HG03432 (cell line): ENCODE data around the gene SMCO2.

Experiments
- ATAC-seq: cut with Tn5 transposase; IDR thresholded peaks from one replicate; pipeline ENCODE4 v1.9.1; 2021; ENCODE audit warnings: mild to moderate bottlenecking, moderate library complexity; ENCODE audit not compliant: unreplicated experiment

Gene SMCO2

DNA sequence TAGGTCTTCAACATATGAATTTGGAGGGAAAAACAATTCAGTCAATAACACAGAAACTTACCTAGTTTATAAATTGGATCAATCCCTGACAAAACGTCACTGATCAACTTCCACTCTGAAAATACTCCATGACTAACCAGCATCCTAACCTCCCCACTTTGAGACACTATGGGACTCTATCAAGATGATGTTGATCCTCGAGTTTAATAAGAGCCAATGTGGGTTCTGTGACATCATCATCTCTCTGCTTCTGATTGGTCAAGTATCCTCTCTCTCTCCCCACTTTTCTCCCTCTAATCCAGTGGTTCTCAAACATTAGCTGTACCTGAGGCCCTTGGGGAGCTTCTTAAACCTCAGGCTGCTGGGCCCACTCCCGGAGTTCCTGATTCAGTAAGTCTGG lies at the start of gene SMCO2:
Gene SMCO2 (plus strand): TSS at position 301 of the 400 bp plus-strand sequence. CDS start 23,896 bp downstream, outside the sequence.
- ATAC-seq: no peak

DNA sequence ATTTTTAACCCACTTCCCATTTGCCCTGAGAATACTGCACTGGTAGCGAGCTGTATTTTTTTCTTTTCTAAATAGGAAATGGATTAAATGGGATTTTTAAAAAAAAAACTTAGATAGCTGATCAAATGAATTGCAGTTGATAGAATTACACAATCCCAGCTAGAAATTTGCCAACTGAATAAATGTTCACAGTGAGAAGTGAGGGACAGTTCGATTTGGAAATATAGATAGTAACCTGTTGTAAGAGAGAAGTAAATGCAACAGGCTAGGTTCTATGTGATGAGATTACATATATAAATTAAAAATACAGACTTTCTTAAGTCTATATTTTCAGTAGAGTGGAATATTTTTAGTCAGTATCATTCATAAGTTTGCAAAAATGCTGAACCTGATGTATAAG lies 48.1 kb upstream of the SMCO2 start:
- no peak for ATAC-seq

DNA sequence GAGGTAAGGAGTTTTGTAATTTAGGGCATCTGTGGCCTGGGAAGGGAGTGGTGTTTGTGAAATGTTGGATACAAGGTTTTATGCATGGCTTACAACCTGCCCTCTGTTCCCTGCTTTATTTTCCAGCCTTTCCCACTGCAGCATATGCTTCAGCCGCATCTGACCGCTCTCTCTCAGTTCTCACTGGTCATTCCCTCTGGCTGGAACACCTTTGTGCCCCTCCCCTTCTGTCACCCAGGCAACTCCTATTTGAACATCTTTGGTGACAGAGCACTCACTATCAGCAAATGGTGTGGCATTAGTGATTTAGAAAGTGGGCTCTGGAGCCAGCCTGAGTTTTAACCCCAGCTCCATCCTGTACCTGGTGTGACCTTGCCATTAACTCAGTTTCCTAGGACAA lies 47.5 kb upstream of the SMCO2 start:
- ATAC-seq: no peak

DNA sequence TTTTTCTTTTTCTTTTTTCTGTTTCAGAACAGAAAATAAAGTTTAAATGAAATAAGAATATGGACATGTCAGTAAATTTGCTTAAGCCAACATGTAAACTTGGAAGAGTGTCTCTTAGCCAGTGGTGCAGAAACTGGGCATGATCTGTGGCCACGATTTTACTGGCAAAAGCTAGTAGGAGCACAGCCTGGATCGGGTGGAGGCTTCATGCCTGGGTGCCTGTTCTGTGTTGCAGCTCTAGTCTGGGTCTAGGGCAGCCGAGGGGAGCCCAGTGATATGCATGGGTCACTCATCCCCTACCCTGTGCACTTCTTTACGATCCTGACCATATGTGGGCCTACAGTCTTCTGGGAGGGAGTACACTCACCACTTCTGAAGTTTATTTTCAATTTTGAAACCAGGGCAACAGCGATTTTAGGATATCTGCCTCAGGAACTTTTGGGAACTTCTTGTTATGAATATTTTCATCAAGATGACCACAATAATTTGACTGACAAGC lies 45.6 kb upstream of the SMCO2 start:
- no peak for ATAC-seq

- ATAC-seq: no peak
These were observed 34.5 kb upstream of the SMCO2 start for GRCh38 chr12:27412047-27412446.

DNA sequence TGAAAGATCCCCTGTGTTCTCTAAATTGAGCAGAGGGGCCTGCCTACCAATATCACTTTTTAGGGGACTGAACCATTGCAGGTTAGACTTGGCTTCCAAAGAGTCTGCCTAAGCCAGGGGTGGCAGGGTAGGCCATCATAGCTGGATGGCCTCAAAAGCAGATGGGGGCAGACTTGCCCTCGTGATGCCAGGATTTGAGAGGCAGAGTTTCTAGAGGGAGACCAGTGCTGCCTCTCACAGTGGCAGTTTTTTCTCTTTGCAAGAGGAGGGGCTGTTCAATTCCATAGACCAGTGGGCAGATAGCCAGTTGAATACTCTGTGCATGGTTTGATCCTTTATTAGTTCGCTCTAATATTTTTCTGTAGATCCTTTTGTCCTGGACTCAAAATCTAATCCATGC lies 23.8 kb upstream of the SMCO2 start:
- no peak for ATAC-seq

DNA sequence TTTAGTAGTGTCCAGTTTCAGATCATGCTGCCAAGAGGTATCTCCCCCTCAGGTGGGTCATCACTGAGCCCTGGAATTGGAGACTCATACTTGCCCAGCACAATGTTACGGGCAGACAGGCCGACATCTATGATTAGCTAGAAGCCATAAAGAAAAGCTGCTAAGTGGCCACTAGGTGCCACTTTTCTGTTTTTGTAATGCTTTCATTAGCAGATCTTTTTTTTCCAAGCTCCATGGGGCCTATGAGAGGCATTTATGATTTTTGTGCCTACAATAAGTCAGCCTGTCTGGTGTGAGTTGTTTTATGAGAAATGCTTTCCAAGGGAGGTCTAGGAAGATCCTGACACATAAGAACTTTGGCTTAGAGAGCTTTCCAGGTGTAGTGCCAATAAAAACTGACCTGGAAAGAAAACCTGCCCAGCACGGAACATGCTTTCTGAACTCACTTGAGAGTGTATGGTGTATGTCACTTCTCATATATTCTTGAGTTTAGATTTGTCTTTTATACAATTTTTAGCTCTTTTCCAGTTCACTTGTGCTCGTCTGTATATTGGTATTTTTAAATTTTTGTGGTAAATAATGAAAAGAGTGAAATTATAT lies 21.8 kb upstream of the SMCO2 start:
- ATAC-seq: no peak

DNA sequence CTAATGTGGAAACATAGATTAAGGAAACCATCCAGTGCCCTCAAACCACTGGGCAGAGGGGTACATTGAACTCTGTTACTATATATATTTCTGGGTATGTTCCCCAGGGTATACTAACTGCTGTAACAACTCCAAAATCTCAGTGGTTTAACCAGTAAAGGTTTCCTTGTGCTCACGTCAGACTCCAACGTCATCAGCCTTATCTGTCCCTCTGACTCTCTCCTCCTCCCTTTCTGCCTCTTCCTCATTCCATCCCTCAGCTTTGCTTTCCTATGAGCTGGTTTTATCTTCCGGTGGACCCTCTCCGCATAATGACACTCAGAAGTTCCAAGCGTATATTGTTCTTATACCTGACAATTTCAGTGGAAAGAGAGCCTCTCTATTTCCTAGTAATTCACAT lies 21.2 kb upstream of the SMCO2 start:
- ATAC-seq: no peak

GRCh38 chr12:27426743-27427487 lies 19.6 kb upstream of the SMCO2 start:
- ATAC-seq: no peak

DNA sequence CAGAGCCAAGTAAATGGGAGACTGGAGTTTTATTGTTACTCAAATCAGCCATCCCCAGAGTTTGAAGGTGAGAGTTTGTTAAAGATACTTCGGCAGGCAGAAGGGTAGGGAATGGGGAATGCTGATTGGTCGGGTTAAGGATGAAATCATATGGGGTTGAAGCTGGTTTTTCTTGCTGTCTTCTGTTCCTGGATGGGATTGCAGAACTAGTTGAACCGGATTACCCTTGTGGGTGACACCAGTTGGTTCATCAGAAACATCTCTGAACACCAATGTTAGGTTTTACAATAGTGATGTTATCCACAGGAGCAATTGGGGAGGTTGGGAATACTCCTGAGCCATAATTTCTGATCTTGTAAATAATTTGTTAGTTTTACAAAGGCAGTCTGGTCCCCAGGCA lies 18.7 kb upstream of the SMCO2 start:
- ATAC-seq: no peak

- no peak for ATAC-seq
These were observed 18.1 kb upstream of the SMCO2 start for GRCh38 chr12:27428466-27428865.

DNA sequence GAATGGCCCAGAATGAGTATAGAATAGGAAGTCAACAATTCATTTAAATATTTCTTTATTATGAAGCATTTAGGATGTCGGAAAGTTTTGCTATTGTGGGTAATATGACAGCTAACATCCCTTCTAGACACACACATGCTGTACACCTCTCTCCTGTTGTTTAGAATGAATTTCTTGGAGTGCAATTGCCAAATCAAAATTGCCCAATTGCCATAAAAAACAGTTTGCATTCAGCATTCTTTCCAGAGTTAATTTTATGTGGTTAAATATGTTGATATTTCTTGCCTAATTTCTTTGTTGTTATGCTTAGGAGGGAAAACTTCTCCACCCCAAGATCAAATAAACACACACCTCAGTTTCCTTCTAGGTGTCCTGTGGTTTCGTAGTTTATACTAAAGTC lies 16.9 kb upstream of the SMCO2 start:
- ATAC-seq: no peak

- no peak for ATAC-seq
These were observed 15.4 kb upstream of the SMCO2 start for GRCh38 chr12:27431185-27431584.

GRCh38 chr12:27434673-27435565 lies 11.6 kb upstream of the SMCO2 start:
- no peak for ATAC-seq

DNA sequence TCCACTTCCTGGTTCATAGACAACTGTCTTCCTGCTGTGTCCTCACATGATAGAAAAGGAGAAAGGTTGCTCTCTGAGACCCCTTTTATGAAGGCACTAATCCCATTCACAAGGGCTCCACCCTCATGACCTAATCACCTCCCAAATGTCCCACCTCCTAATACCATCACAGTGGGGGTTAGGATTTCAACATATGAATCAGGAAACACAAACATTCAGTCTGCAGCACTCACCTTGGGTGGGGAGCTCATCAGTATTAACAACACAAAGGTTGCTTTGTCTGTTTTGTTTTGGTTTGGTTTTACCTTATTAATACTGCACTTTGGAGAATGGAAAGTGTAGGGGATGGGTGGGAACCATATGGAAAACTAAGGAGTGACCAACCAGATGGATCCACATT lies 10.5 kb upstream of the SMCO2 start:
- ATAC-seq: no peak

DNA sequence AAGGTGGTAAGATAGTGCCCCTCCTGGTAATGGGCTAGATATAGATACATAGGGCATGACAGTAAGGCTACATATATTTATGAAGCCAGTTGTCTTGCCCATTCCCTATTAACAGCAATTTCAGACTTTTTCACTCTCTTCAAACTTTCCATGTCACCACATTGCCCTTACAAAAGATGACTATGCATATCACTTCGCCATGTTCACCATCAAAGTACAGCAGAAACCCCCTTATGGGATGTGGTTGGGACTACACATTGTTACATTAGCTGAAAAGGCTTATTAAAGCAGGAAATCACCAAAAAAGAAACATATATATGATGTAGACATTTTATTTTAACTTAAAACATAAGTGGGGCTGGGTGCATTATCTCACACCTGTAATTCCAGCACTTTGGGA lies 9.8 kb upstream of the SMCO2 start:
- ATAC-seq: no peak

DNA sequence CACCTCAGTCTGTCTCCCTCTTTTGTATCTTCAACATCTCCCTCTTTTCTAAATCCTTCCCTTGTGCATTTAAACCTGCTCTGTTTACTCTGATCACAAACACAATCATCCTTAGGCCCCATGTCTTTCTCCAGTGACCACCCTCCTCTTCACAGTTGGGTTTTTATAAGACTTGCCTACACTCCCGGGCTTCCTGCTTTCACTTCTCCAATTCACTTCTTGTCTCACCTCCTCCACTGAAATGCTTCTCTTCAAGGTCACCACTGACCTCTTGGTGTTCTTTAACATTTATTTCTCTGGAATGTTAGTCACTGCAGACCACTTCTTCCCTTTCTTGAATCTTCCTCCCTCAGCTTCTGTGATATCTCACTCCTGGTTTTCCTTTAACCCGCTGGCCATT lies 8.7 kb upstream of the SMCO2 start:
- ATAC-seq: no peak

DNA sequence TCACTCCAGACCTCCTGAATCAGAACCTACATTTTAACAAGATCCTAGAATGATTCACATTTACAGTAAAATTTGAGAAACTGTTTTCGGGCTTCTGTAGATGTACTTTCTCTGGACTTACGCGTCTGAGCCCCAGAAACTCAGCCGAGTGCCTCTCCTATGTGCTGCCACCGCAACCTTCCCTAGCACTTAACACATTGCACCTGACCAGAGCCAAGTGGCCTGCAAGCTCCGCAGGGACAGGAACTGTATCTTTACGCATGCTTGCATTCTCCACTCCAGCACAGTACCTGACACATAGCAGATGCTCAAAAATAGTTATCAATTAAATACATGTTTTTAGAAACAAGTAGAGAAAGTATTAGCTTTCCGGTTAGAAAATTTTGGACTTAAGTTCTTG lies 1.2 kb downstream of the SMCO2 start:
- ATAC-seq: no peak

DNA sequence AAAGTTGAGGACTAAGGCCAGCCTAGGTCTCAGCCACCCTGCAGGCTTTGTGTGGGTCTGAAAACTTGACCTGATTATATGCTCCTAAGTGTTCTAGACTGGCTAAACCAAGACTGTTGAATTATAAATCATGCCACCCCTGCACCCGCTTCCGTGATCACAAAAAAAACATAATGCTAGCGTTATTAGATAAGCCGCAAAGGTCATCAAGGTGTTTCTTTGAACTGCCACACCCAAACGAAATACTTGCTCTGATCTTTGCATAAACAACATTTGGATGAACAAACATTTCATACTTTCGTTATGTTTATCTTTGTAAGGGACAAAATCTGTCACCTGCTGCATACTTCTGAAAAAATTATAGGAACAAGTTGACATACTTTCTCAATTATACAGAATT lies 2.5 kb downstream of the SMCO2 start:
- ATAC-seq: no peak

- no peak for ATAC-seq
These were observed 3.5 kb downstream of the SMCO2 start for GRCh38 chr12:27449893-27450534.
